ENCODE data around the gene PBRM1.

PBRM1 gene

DNA sequence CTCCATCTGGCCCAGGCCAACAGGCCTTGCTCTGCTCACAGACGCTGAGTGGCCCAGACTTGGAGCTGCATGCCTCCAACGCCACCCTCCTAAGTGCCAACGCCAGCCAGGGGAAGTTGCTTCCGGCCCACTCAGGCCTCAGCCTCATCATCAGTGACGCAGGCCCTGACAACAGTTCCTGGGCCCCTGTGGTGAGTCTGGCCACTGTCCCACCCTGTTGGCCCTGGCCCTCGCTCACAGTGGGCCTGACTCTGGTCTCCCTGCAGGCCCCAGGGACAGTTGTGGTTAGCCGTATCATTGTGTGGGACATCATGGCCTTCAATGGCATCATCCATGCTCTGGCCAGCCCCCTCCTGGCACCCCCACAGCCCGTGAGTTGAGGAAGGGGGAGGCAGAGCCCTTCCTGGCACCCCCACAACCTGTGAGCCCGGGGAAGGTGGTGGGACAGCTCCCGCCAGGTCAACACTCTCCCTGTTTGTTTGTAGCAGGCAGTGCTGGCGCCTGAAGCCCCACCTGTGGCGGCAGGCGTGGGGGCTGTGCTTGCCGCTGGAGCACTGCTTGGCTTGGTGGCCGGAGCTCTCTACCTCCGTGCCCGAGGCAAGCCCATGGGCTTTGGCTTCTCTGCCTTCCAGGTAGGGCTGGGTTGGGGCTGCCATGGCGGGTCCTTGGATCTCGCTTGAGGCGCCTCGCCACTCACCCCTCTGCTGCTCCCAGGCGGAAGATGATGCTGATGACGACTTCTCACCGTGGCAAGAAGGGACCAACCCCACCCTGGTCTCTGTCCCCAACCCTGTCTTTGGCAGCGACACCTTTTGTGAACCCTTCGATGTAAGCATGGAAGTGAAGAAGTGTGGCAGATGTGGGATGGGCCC is 162.1 kb downstream of the PBRM1 start:
- DNase-seq = no peak

DNA sequence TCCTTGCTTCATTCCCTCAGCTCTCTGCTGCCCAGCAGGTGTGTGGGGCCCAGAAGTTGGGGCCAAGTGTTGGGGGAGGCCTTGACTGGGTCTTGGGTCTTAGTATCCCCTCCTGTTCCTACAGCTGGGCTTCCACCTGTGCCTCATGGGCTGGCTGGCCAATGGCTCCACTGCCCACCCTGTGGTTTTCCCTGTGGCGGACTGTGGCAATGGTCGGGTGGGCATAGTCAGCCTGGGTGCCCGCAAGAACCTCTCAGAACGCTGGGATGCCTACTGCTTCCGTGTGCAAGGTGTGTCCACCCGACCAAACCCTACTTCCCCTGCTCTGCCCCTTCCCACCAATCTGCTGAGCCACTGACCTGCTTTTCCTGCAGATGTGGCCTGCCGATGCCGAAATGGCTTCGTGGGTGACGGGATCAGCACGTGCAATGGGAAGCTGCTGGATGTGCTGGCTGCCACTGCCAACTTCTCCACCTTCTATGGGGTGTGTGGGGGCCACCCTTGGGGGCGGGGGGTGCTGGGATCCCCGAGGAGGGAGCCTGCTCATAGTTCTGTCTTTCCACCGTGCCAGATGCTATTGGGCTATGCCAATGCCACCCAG is 163.0 kb downstream of the PBRM1 start:
- DNase-seq = no peak

DNA sequence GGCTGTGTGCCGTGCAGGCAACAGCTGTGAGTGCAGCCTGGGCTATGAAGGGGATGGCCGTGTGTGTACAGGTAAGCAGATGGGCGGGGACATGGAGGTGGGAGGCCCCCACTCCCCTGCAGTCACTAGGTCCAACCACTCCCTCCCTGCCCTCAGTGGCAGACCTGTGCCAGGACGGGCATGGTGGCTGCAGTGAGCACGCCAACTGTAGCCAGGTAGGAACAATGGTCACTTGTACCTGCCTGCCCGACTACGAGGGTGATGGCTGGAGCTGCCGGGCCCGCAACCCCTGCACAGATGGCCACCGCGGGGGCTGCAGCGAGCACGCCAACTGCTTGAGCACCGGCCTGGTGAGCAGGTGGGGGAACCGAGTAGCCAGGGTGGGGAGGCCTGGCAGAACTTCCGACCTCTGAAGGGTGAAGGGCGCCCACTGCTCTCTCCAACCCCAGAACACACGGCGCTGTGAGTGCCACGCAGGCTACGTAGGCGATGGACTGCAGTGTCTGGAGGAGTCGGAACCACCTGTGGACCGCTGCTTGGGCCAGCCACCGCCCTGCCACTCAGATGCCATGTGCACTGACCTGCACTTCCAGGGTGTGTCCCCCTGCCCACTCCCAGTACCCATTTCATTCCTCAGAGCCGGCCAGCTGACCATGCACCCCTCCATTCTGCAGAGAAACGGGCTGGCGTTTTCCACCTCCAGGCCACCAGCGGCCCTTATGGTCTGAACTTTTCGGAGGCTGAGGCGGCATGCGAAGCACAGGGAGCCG is 163.6 kb downstream of the PBRM1 start:
- no peak for DNase-seq

DNA sequence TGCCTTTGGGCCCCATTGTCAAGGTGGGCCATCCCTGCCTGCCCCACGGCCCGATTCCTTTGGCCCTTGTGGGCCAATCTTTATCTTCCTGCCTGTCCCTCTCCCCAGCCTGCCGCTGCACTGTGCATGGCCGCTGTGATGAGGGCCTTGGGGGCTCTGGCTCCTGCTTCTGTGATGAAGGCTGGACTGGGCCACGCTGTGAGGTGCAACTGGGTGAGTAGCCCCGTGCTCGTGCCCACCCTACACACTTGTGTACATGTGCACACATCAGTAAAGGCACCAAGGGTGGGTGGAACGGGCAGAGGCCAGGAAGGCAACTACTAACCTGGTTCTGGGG is 164.3 kb downstream of the PBRM1 start:
- DNase-seq = no peak

DNA sequence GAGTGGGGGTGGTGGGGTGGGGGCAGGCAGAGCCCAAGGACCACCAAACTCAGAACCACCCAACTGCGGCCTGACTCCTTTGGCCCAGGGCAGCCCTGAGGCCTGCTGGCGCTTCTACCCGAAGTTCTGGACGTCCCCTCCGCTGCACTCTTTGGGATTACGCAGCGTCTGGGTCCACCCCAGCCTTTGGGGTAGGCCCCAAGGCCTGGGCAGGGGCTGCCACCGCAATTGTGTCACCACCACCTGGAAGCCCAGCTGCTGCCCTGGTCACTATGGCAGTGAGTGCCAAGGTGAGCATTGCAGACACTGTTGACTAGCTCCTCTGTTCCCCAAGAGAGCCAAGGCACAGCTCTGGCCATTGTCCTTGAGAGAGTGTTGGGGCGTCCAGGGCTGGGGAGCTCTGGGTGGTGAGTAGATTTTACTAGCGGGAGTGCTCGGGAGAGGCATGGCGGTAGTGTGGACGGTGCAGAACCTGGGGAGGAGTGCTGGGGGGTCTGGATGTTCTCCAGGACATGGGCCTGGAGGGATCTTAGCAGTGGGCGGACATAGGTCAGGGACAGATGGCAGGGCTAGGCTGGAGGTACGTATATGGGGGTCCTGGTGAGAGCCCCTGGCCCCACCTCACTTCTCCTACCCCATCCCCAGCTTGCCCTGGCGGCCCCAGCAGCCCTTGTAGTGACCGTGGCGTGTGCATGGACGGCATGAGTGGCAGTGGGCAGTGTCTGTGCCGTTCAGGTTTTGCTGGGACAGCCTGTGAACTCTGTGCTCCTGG is 164.8 kb downstream of the PBRM1 start:
- no peak for DNase-seq

DNA sequence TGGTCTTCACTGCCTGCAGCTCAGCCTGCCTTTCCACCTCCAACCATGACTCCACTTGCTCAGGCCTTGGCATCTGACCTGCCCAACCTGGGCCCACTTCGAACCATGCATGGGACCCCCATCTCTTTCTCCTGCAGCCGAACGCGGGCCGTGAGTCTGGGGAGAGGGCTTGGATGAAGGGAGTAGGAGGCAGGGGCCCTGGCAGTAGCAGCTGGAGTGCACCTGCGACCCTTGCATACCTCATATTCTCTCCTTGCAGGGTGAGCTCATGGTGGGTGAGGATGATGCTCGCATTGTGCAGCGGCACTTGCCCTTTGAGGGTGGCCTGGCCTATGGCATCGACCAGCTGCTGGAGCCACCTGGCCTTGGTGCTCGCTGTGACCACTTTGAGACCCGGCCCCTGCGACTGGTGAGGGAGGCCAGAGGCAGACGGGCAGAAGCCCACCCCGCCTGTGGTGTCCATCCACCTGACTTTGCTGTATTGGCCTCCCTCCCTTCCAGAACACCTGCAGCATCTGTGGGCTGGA is 165.5 kb downstream of the PBRM1 start:
- no peak for DNase-seq

DNA sequence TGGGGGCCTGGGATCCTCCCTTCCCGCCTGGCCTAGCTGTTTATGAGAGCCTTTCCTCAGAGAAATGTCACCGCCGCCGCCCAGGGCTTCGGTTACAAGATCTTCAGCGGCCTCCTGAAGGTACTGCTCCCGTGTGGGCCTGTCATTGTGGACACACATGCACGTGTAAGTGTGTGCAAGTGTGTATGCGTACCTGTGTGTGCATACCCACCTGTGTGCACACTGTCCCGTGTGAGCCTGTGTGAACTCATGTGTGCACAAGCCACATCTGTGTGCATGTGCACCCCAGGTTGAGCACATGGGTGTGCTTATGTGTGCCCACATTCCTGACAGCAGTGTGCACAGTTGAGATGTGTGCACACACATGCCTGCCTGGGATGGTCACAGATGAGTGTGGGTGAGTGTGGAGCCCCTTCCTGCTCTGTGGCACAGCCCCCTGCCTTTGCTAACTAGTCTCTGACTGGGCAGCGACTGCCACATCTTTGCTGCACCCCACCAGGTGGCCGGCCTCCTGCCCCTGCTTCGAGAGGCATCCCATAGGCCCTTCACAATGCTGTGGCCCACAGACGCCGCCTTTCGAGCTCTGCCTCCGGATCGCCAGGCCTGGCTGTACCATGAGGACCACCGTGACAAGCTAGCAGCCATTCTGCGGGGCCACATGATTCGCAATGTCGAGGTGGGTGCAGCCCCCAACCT is 166.1 kb downstream of the PBRM1 start:
- no peak for DNase-seq

DNA sequence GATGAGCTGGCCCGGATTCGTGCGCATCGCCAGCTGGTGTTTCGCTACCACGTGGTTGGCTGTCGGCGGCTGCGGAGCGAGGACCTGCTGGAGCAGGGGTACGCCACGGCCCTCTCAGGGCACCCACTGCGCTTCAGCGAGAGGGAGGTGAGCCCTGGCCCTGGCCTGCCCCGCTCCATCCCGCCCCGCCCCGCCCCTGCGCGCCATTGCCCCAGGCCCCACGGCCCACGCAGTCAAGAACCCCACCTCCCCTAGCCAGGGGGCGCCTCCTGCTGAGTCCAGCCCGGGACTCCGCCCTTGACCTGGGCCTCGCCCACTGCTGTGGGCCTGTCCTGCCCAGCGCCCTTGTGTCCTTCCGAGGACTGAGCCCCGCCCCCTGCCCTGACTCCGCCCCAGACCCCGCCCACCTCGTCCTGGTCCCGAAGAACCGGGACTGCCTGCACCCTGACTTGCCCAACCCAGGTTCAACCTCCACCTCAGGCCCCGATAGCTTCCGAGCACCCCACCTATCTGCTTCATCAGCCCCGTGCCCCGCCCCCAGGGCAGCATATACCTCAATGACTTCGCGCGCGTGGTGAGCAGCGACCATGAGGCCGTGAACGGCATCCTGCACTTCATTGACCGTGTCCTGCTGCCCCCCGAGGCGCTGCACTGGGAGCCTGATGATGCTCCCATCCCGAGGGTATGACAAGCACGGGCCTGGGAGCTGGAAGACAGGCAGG is 166.8 kb downstream of the PBRM1 start:
- DNase-seq = no peak

DNA sequence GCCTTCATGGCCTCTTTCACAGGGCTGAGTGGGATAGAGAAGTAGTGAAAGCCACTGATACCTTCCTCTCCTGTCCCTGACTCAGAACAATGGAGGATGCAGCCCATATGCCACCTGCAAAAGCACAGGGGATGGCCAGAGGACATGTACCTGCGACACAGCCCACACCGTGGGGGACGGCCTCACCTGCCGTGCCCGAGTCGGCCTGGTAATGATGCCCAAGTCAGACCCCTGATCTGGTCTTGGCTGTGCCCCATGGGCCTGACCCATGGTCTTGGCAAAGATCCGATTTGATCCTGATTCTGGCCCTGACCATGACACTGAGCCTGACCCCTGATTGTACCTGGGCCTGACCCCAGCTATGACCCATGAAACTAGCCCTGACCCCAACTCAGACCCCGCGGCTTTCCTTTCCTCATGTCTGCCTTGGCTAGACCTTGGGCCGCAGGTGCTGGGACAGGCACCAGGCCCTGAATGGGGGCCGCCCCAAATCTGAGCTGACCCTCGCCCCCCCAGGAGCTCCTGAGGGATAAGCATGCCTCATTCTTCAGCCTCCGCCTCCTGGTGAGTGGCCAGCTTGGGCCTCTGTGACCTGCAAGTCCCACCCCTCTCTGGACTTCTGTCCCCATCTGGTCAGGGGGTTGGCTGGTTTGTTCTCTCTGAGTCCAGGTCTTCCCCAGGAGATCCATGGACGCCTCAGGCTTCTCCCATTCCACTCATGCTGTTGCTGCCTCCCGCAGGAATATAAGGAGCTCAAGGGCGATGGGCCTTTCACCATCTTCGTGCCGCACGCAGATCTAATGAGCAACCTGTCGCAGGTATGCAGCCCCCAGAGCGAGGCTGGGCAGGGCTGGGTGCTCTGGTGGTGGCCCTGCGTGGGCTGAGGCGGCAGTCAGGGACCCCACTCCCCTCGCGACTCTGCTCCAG is 167.7 kb downstream of the PBRM1 start:
- no peak for DNase-seq

DNA sequence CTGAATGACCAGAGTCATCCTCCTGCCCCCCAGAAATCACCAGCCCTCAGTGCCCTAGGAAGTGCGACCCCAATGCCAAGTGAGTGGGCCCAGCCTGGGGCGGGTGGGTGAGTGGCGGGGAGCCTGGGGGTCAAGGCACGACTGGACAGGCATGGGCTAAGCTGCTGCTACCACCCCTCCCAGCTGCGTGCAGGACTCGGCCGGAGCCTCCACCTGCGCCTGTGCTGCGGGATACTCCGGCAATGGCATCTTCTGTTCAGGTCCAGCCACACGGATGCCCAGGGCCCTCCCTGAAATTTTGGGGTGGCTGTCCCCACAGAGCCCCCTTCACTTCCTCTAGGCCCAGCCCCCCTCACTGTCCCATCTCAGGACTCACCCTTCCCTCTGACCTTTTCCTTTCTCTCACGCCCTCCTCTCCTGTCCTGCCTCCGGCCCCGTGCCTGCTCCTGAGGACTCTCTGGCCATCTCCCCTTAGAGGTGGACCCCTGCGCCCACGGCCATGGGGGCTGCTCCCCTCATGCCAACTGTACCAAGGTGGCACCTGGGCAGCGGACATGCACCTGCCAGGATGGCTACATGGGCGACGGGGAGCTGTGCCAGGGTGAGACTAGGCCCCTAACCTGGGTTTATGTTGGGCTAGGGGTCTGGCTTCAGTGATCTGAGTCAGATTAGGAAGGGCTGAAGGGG is 169.1 kb downstream of the PBRM1 start:
- no peak for DNase-seq

DNA sequence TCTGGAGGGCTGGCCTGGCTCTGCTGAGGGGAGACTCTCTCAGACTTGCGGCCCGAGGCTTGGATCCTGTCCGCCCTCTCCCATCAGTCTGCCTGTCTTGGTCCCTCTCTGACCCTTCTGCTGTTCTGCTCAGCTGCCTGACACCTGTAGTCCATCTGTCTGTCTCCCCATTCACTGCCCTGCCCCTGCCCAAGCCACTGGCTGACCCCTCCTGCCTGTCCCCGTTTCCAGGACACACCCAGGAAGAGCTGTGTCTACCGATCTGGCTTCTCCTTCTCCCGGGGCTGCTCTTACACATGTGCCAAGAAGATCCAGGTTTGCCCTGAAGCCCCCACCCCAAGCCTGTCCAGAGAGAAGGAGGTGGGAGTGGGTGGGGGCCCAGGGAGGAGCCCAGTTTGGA is 170.5 kb downstream of the PBRM1 start:
- DNase-seq = no peak

DNA sequence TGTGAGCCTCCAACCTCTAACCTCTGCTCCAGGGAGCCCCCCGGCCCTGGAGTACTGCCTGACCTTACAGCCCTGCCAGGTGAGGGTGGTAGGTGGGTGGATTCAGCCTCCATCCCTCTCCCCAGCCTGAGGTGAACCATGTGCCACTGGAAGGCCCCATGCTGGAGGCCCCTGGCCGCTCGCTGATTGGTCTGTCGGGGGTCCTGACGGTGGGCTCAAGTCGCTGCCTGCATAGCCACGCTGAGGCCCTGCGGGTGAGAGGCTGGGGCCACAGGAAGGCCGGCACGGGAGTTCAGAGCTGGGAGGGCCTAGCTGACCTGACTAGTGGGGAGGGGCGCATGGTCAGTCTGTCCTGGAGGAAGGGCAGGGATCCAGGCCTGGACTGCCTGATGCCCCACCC is 171.1 kb downstream of the PBRM1 start:
- DNase-seq = no peak

DNA sequence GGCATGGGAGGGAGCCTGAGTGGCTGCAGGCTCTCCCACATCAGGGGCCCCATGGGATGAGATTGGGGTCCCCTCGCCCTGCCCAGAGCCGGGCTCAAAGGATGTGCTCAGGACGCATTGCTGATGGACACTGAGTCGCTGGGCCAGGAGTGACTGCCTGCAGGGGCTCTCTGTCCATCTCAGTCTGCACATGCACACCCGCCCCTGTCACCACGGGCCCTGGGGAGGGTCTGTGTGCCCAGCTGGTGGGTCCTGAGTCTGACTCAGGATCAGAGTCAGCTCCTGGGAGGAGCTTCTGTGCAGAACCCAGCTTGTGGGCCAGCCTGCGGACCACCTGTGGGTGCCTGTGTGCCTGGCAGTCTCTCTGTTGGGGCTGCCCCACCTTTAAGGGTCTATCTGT is 172.4 kb downstream of the PBRM1 start:
- DNase-seq = no peak

DNA sequence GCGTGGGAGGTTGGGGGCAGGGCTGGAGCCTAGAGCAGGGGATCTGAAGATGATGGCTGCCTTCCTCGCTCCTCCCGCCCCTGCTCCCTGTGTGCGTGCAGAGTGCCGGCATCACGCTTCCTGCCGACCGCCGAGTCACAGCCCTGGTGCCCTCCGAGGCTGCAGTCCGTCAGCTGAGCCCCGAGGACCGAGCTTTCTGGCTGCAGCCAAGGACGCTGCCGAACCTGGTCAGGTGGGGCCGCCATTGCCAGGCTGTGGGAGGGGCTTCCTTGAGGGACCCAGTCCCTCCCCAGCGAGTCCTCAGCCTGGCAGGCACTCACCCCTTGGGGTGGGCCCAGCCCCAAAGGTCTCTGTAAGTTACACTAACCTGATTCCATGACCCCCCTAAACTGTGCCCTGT is 173.0 kb downstream of the PBRM1 start:
- DNase-seq = no peak

DNA sequence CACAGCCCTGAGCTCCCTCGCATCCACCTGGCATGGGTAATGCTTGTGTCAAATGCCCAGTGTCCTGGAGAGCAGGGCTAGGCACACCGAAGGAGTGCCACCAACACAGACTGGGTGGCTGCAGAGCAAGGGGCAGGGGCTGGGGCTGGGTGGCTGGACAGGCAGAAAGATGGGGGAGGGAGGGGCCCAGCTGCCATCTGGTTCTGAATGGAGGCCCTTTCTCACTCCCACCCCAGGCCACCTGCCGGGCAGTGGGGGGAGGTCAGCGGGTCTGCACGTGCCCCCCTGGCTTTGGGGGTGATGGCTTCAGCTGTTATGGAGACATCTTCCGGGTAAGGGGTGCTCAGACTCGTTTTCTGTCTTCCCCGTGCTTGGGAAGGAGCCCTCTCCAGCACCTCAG is 173.6 kb downstream of the PBRM1 start:
- no peak for DNase-seq

DNA sequence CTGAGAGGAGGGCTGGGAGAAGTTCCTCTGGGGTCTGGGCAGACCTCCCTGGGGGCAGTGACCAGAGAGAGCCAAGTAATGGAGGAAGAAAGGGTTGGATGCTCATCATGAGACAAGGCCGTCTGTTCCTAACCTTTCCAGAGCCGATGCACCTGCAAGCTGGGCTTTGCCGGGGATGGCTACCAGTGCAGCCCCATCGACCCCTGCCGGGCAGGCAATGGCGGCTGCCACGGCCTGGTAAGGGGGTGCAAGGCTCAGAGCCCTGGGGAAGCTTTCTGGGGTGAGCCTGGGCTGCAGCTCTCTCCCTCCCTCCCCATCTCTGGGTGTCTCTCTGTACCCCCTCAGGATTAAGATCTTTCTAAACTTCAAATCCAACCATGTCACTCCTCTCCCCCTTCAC is 174.2 kb downstream of the PBRM1 start:
- DNase-seq = no peak

DNA sequence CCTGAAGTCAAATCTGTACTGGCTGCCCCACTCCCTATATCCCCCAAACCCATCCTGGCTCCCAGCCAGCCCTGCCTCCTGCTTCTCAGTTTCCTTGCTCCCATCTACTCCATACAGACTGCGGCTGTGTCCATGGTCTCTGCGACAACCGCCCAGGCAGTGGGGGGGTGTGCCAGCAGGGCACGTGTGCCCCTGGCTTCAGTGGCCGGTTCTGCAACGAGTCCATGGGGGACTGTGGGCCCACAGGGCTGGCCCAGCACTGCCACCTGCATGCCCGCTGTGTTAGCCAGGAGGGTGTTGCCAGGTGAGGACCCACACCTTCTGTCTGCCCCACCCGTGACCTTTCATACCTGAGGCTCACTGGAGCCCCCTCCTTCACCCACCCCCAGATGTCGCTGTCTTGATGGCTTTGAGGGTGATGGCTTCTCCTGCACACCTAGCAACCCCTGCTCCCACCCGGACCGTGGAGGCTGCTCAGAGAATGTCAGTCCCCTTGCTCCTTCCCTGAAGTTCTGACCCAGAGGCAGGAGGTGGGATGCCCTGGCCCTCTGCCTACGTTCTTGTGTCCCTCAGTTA is 175.9 kb downstream of the PBRM1 start:
- DNase-seq = no peak

DNA sequence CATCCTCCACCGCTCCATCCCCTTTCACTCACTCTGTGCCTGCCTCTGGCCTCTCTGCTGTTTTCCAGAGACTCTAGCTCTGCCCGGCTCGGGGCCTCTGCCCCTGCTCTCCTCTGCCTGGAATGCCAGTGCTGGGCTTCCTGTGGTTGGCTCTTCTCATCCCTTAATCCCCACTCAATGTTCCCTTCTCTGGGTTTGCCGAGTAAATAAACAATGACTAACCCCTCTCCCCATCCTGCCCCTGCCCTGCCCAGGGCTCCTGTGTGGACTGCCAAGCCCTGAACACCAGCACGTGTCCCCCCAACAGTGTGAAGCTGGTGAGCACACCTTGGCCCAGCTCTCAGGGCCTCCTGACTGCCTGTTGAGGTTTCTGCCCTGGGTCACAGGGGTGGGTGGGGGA is 178.4 kb downstream of the PBRM1 start:
- DNase-seq = no peak

DNA sequence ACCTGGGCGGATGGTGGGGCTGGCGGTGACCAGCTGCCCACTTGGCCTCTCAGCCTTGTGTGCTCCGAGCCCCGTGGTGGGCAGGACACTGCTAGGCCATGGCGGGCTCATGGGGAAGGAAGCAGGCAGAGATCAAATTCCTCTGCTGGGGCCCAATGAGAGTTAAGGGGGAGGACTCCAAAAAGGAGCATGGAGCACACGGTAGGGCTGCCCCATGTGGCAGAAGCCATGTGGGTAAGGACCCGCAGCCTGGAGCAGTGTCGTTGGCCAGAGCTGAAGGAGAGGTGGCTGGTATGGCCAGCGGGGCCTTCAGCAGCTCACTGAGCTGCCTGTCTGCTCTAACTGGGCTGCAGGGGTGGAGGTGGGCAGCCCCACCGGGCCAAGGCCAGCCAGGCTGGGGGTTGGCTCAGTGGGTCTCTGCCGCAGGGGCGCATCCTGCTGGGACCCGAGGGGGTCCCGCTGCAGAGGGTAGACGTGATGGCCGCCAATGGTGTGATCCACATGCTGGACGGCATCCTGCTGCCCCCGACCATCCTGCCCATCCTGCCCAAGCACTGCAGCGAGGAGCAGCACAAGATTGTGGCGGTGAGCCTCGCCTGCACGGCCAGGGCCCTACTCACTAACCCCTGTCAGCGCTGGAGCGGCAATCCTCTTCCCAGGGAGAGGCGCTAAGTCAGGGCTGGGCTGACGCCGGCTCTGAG is 179.3 kb downstream of the PBRM1 start:
- no peak for DNase-seq
